NCI-H128 (cell line): ENCODE measurements around the gene RTP4.

Experiments used
- DNase-seq: peaks from one replicate; lab custom pipeline; 2025; ENCODE audit not compliant: unreplicated experiment; lab: John Stamatoyannopoulos, UW

Gene RTP4

GRCh38 chr3:187368251-187369088 lies at the start of gene RTP4:
RTP4 (plus strand) TSS chr3:187368385; CDS start chr3:187368442, 57 bp downstream.
- no peak for DNase-seq

GRCh38 chr3:187318819-187319616 lies 49.2 kb upstream of the RTP4 start:
- peak; percentile 51 for DNase-seq

- peak; percentile 50 for DNase-seq
Measured at GRCh38 chr3:187319699-187320302, 48.4 kb upstream of the RTP4 start.

GRCh38 chr3:187321766-187322165 lies 46.4 kb upstream of the RTP4 start:
- DNase-seq: no peak

- no peak for DNase-seq
Measured at GRCh38 chr3:187322291-187322690, 45.9 kb upstream of the RTP4 start.

GRCh38 chr3:187323091-187323490 lies 45.1 kb upstream of the RTP4 start:
- no peak for DNase-seq

- DNase-seq: no peak
Measured at GRCh38 chr3:187325632-187326031, 42.6 kb upstream of the RTP4 start.

GRCh38 chr3:187327845-187328244 lies 40.3 kb upstream of the RTP4 start:
- DNase-seq: no peak

- DNase-seq: no peak
Measured at GRCh38 chr3:187328691-187329090, 39.5 kb upstream of the RTP4 start.

GRCh38 chr3:187334904-187335303 lies 33.3 kb upstream of the RTP4 start:
- DNase-seq: no peak

- no peak for DNase-seq
Measured at GRCh38 chr3:187336322-187336721, 31.9 kb upstream of the RTP4 start.

GRCh38 chr3:187340578-187340977 lies 27.6 kb upstream of the RTP4 start:
- no peak for DNase-seq

GRCh38 chr3:187342255-187342654 lies 25.9 kb upstream of the RTP4 start:
- DNase-seq: no peak

GRCh38 chr3:187343670-187344069 lies 24.5 kb upstream of the RTP4 start:
- DNase-seq: no peak

GRCh38 chr3:187352581-187353575 lies 15.3 kb upstream of the RTP4 start:
- no peak for DNase-seq

- DNase-seq: no peak
Measured at GRCh38 chr3:187358068-187358467, 10.1 kb upstream of the RTP4 start.

- no peak for DNase-seq
Measured at GRCh38 chr3:187359798-187360486, 8.2 kb upstream of the RTP4 start.

- DNase-seq: no peak
Measured at GRCh38 chr3:187360596-187360995, 7.6 kb upstream of the RTP4 start.

GRCh38 chr3:187361835-187362234 lies 6.3 kb upstream of the RTP4 start:
- DNase-seq: no peak

- DNase-seq: no peak
Measured at GRCh38 chr3:187367561-187368103, 553 bp upstream of the RTP4 start.
